Measurements from ENCODE around the gene FN3K.

The FN3K gene

DNA sequence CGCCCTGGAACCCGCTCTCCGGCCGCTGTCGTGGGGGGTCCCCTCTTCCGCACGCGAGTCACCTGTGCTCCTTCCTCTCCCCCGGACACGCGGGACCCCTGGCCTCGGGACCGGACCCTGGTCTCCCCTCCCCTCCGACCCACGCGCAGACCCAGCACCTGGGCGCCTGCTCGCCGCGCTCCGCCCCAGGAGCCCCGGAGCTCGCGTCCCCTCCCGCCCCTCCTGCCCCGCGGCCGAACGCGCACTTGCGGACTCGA, 37.7 kb upstream of the FN3K start:
- H3K4me3 ChIP-seq (ENCODE audit: low read depth, low read length) = peak overlapping the region; percentile 64
- no peak for TF ChIP-seq CTCF (conservative IDR thresholded peaks at IDR 0.05; ENCODE audit: low read depth, low read length)
- DNase-seq (ENCODE audit: low read depth) = no peak

DNA sequence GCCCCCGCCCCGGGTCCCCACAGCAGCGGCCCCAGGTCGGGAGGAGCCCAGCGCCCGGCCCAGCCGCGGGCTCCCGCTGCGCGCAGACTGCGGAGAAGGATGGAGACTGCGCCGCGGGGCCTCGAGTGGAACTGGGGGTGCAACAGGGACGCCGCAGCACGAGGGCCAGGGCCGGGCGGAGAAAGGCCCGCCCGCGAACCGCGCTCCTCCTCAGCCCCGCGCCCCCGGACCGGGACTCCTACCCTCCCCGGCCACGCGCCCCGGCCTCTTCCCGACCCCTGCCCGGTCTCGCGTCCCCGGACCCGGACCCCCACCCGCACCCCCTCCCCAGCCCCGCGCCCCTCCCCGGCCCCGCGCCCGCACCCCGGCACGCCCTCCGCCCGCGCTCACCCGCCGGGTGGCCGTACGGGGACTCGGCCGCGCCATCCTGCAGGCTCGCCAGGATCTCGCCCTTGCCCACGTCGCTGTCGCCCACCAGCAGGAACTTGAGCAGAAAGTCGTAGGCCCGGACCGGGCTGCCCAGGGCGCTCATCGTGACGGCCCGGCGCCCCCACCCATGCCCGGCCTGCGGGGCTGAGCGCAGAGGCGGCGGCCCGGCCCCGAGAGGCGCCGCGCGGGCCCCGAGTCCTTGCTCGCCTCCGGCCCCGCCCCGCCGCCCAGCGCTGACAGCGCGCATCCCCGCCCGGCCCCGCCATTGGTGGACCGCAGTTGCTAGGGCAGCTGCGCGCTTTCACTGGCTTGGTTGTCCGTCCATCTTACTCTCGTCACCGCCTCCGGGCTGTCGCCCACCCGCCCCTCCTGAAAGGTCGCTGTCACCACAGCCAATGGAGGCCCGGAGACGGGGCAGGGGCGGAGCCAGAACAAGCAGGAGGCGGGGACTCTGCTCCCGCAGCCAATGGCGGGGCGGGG, 37.1 kb upstream of the FN3K start, which contains the start of gene RAB40B:
RAB40B (minus strand) TSS at position 634 of the 909 bp plus-strand sequence; CDS start at position 532, 102 bp downstream.
- DNase-seq (ENCODE audit: low read depth) = peak; percentile 99
- H3K4me3 ChIP-seq (ENCODE audit: low read depth, low read length) = peak within 1 kb of the TSS; percentile 75
- TF ChIP-seq CTCF (conservative IDR thresholded peaks at IDR 0.05; ENCODE audit: low read depth, low read length) = no peak

- peak; percentile 10 for DNase-seq (ENCODE audit: low read depth)
- peak overlapping the region; percentile 75 for H3K4me3 ChIP-seq (ENCODE audit: low read depth, low read length)
- no peak for TF ChIP-seq CTCF (conservative IDR thresholded peaks at IDR 0.05; ENCODE audit: low read depth, low read length)
Observed at GRCh38 chr17:82698974-82699442, 36.4 kb upstream of the FN3K start.

GRCh38 chr17:82699551-82699950, 35.9 kb upstream of the FN3K start:
- no peak for DNase-seq (ENCODE audit: low read depth)
- TF ChIP-seq CTCF (conservative IDR thresholded peaks at IDR 0.05; ENCODE audit: low read depth, low read length) = no peak
- H3K4me3 ChIP-seq (ENCODE audit: low read depth, low read length) = no peak overlapping the region

DNA sequence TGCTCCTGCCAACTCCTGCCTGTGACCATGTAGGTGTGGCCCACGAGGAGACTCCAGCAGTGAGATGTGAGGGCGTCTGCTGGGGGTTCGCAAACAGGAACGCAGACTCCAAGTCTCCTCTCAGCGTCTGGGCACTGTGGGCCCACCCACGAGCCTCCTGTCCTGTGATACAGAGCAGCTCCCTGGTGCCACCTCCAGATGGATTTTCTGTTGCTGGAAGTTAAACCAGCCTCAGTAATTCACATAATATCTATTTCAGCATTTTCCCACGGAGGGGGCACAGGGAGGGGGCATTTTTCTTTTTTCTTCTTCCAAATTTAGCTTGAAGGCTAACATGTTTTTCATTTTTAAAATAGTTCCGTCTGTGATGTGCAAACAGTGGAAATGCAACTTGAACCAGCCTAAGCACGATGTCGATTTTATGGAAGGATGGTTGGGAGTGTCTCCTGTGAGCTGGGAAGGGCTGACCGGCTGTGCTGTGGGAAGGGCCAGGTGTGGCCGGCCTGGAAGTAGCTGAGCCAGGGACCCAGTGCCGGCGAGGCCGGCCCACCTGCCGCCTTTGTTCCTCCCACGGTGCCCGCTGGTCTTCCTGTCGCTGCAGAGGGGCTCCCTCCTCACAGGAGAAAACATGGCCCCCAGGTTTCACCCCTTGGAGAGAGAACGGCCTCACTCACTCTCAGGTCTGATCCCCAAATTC, 33.0 kb upstream of the FN3K start:
- no peak for DNase-seq (ENCODE audit: low read depth)
- no peak overlapping the region for H3K4me3 ChIP-seq (ENCODE audit: low read depth, low read length)
- TF ChIP-seq CTCF (conservative IDR thresholded peaks at IDR 0.05; ENCODE audit: low read depth, low read length) = no peak

DNA sequence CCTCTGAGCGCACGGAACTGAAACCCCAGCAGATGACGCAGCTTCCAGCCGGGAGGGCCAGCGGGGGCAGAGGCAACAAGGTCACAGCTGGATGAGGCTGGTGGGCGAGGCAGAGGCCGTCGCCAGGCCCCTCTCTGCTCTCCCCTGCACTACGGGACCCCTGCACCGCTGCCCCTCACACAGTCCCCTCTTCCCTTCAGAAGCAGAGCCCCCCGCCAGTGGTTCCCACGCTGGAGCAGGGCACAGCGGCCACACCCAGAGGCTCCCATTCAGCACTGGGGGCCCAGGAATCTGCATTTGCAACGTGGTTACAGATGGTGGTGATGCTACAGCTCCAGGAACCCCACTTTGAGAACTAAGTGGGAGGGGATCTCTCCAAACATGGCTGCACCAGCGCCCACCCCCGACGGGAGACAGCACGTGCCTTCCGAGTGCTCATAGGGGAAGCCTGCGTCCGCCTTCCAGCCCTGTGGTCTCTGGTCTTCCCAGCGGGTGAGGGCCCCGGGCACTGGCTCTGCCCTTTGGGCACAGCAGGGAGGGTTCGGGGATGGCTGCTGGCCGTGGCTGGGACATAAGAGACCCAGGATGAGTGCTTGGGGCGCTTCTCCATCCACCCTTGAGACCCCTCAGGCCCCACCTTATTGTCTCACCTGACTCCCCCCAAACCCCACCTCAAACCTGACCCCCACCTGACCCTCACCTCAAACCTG, 32.2 kb upstream of the FN3K start:
- no peak for DNase-seq (ENCODE audit: low read depth)
- TF ChIP-seq CTCF (conservative IDR thresholded peaks at IDR 0.05; ENCODE audit: low read depth, low read length) = no peak
- no peak overlapping the region for H3K4me3 ChIP-seq (ENCODE audit: low read depth, low read length)
